Activated T-helper 17 cell treated with anti-CD3 and anti-CD28 coated beads, Interleukin-2, amount 50 U/mL, for 72 hours (primary cell): ENCODE measurements around the gene VWA7. TPM values are rescaled to one million over a fixed set of nuclear protein-coding genes. Genes with fewer than 3 reads are reported as not detected.

Experiments
- total RNA-seq, 2 donors: library from RNA; stranded (reverse); gene quantifications; one replicate each; pipeline ENCODE4 v1.2.3, GENCODE V29; 2022

VWA7 gene
- total RNA-seq, 2 donors from 2014 or later = 2.9 to 4.2 TPM

Other genes starting within 250 kb of the VWA7 start
- gene MCCD1, start 248.4 kb downstream of the VWA7 start, total RNA-seq = not detected
- 100 to 1,000 TPM; 558 to 568 TPM for gene DDX39B, start 235.3 kb downstream of the VWA7 start, total RNA-seq
- 1 to 10 TPM; 2.1 to 2.4 TPM for gene ATP6V1G2, start 230.7 kb downstream of the VWA7 start, total RNA-seq
- 10 to 100 TPM; 14.1 to 29.8 TPM for gene NFKBIL1, start 229.7 kb downstream of the VWA7 start, total RNA-seq
- gene LTA, start 205.0 kb downstream of the VWA7 start, total RNA-seq = 100 to 1,000 TPM; 163 to 567 TPM
- gene TNF, start 201.8 kb downstream of the VWA7 start, total RNA-seq = 100 to 1,000 TPM in 1 of 2 donors, 10 to 100 TPM in 1; 69.5 to 199 TPM
- gene LTB, start 194.9 kb downstream of the VWA7 start, total RNA-seq = 100 to 1,000 TPM; 269 to 395 TPM
- gene LST1, start 191.1 kb downstream of the VWA7 start, total RNA-seq = 10 to 100 TPM in 1 of 2 donors, 1 to 10 TPM in 1; 8.1 to 28.7 TPM
- 10 to 100 TPM; 25.4 to 28.6 TPM for gene NCR3, start 184.3 kb downstream of the VWA7 start, total RNA-seq
- gene AIF1, start 162.1 kb downstream of the VWA7 start, total RNA-seq = 10 to 100 TPM in 1 of 2 donors, 1 to 10 TPM in 1; 9.1 to 15.5 TPM
- gene PRRC2A, start 156.6 kb downstream of the VWA7 start, total RNA-seq = 100 to 1,000 TPM; 226 to 237 TPM
- 100 to 1,000 TPM; 298 to 383 TPM for gene BAG6, start 124.7 kb downstream of the VWA7 start, total RNA-seq
- gene APOM, start 121.4 kb downstream of the VWA7 start, total RNA-seq = 1 to 10 TPM in 1 of 2 donors, under 1 TPM in 1; 0.76 to 1.3 TPM
- 10 to 100 TPM; 16.2 to 21.0 TPM for gene C6orf47, start 116.5 kb downstream of the VWA7 start, total RNA-seq
- gene GPANK1, start 112.3 kb downstream of the VWA7 start, total RNA-seq = 10 to 100 TPM; 30.1 to 39.0 TPM
- gene CSNK2B, start 111.2 kb downstream of the VWA7 start, total RNA-seq = 100 to 1,000 TPM; 204 to 245 TPM
- gene LY6G5B, start 107.4 kb downstream of the VWA7 start, total RNA-seq = 10 to 100 TPM; 25.3 to 28.1 TPM
- gene LY6G5C, start 96.3 kb downstream of the VWA7 start, total RNA-seq = 1 to 10 TPM; 2.2 to 5.0 TPM
- gene ABHD16A, start 74.0 kb downstream of the VWA7 start, total RNA-seq = 10 to 100 TPM; 31.4 to 31.7 TPM
- gene LY6G6F, start 70.5 kb downstream of the VWA7 start, total RNA-seq = not detected
- gene LY6G6D, start 62.0 kb downstream of the VWA7 start, total RNA-seq = not detected
- under 1 TPM in 1 of 2 donors, not detected in 1; 0.64 TPM for gene LY6G6C, start 55.6 kb downstream of the VWA7 start, total RNA-seq
- gene MPIG6B, start 54.0 kb downstream of the VWA7 start, total RNA-seq = not detected
- 10 to 100 TPM in 1 of 2 donors, 1 to 10 TPM in 1; 9.4 to 23.8 TPM for gene DDAH2, start 48.0 kb downstream of the VWA7 start, total RNA-seq
- gene CLIC1, start 40.8 kb downstream of the VWA7 start, total RNA-seq = 100 to 1,000 TPM; 406 to 482 TPM
- gene MSH5, start 37.3 kb downstream of the VWA7 start, total RNA-seq = 10 to 100 TPM; 78.9 to 82.6 TPM
- gene SAPCD1, start 14.7 kb downstream of the VWA7 start, total RNA-seq = 10 to 100 TPM; 12.1 to 18.9 TPM
- gene VARS1, start 18.4 kb upstream of the VWA7 start, total RNA-seq = 100 to 1,000 TPM in 1 of 2 donors, 10 to 100 TPM in 1; 75.3 to 134 TPM
- gene LSM2, start 29.6 kb upstream of the VWA7 start, total RNA-seq = 100 to 1,000 TPM in 1 of 2 donors, 10 to 100 TPM in 1; 92.5 to 139 TPM
- 1 to 10 TPM; 2.7 to 2.9 TPM for gene HSPA1L, start 38.0 kb upstream of the VWA7 start, total RNA-seq
- gene HSPA1A, start 38.2 kb upstream of the VWA7 start, total RNA-seq = 100 to 1,000 TPM; 124 to 189 TPM
- gene HSPA1B, start 50.4 kb upstream of the VWA7 start, total RNA-seq = 100 to 1,000 TPM in 1 of 2 donors, 10 to 100 TPM in 1; 78.4 to 118 TPM
- 10 to 100 TPM; 19.3 to 22.3 TPM for gene NEU1, start 85.5 kb upstream of the VWA7 start, total RNA-seq
- gene SLC44A4, start 101.7 kb upstream of the VWA7 start, total RNA-seq = under 1 TPM in 1 of 2 donors, not detected in 1; 0.39 TPM
- 10 to 100 TPM; 41.2 to 55.3 TPM for gene EHMT2, start 120.4 kb upstream of the VWA7 start, total RNA-seq
- 1 to 10 TPM; 1.6 to 3.0 TPM for gene ZBTB12, start 124.8 kb upstream of the VWA7 start, total RNA-seq
- gene C2, start 150.4 kb upstream of the VWA7 start, total RNA-seq = 1 to 10 TPM in 1 of 2 donors, under 1 TPM in 1; 0.58 to 4.7 TPM
- gene CFB, start 168.8 kb upstream of the VWA7 start, total RNA-seq = 1 to 10 TPM in 1 of 2 donors, not detected in 1; 1.5 TPM
- 10 to 100 TPM; 50.3 to 63.6 TPM for gene NELFE, start 181.6 kb upstream of the VWA7 start, total RNA-seq
- 10 to 100 TPM; 86.5 to 92.9 TPM for gene SKIC2, start 181.8 kb upstream of the VWA7 start, total RNA-seq
- 10 to 100 TPM; 14.9 to 16.9 TPM for gene DXO, start 194.8 kb upstream of the VWA7 start, total RNA-seq
- gene C4A, start 204.7 kb upstream of the VWA7 start, total RNA-seq = 1 to 10 TPM; 6.5 to 6.9 TPM
- gene C4B, start 237.5 kb upstream of the VWA7 start, total RNA-seq = 1 to 10 TPM; 5.9 to 6.1 TPM